Endodermal cell (in vitro differentiated cells): Measurements from ENCODE around the gene ARHGAP10. TPM values are rescaled to one million over a fixed set of nuclear protein-coding genes. Genes with fewer than 3 reads are reported as not detected.
A peak's percentile ranks its signal among the peaks of the same experiment; 100 is the strongest.

Experiments used
- DNase-seq: peaks from one replicate; pipeline ENCODE4 v3.0.0-alpha.2; 2017
- H3K27ac ChIP-seq: 2 replicates; pipeline ENCODE4 v1.5.1; 2013; ENCODE audit warnings: mild to moderate bottlenecking, low read depth, low read length, moderate library complexity
- H3K27me3 ChIP-seq: 2 replicates; pipeline ENCODE4 v1.6.1; 2013; ENCODE audit warnings: mild to moderate bottlenecking, low read length, moderate library complexity; ENCODE audit not compliant: insufficient read depth, control insufficient read depth, poor library complexity, severe bottlenecking
- H3K36me3 ChIP-seq: 2 replicates; pipeline ENCODE4 v1.7.0; 2013; ENCODE audit warnings: mild to moderate bottlenecking, low read length, moderate library complexity; ENCODE audit not compliant: control insufficient read depth, insufficient read depth
- H3K4me1 ChIP-seq: one replicate; pipeline ENCODE4 v1.7.0; 2013; ENCODE audit warnings: low read length; ENCODE audit not compliant: control insufficient read depth, insufficient read depth
- H3K4me3 ChIP-seq: 2 replicates; pipeline ENCODE4 v1.5.1; 2013; ENCODE audit warnings: mild to moderate bottlenecking, low read length, moderate library complexity
- H3K9ac ChIP-seq: 2 replicates; pipeline ENCODE4 v1.6.1; 2013; ENCODE audit warnings: mild to moderate bottlenecking, low read length, moderate library complexity; ENCODE audit not compliant: poor library complexity, severe bottlenecking; ENCODE audit errors: extremely low read depth
- H3K9me3 ChIP-seq: 2 replicates; pipeline ENCODE4 v1.6.1; 2013; ENCODE audit warnings: mild to moderate bottlenecking, low read length, moderate library complexity; ENCODE audit not compliant: control insufficient read depth
- H3K27ac Mint-ChIP-seq: 2 replicates; pipeline ENCODE4 v1.8.0; 2020; ENCODE audit warnings: mixed read lengths
- H3K27me3 Mint-ChIP-seq: 2 replicates; pipeline ENCODE4 v1.8.0; 2021; ENCODE audit warnings: mild to moderate bottlenecking, mixed read lengths; ENCODE audit not compliant: insufficient read depth
- H3K36me3 Mint-ChIP-seq: 2 replicates; pipeline ENCODE4 v1.8.0; 2020; ENCODE audit warnings: low read depth, mixed read lengths
- H3K4me1 Mint-ChIP-seq: 2 replicates; pipeline ENCODE4 v1.8.0; 2020; ENCODE audit warnings: mixed read lengths
- H3K4me3 Mint-ChIP-seq: 2 replicates; pipeline ENCODE4 v1.8.0; 2020; ENCODE audit warnings: mild to moderate bottlenecking, moderate library complexity, mixed read lengths
- H3K9me3 Mint-ChIP-seq: 2 replicates; pipeline ENCODE4 v1.8.0; 2020; ENCODE audit warnings: mild to moderate bottlenecking, mixed read lengths
- CTCF ChIP-seq: fragments of 200-600 bp; sonication (generic); conservative IDR thresholded peaks from 2 replicates; pipeline ENCODE4 v1.5.0; 2021; ENCODE audit warnings: antibody characterized with exemption, mild to moderate bottlenecking
- WGBS, 2 experiments: methylation state at CpG; one replicate each; pipeline versions ENCODE4 v1.1.5 to v1.1.7; 2013; ENCODE audit warnings: missing lambda C conversion rate in 2 of 2, mixed read lengths in 1 of 2; ENCODE audit not compliant: insufficient coverage in 1 of 2, insufficient read length in 1 of 2; 5-methylcytosine and 5-hydroxymethylcytosine counted together
- total RNA-seq, 2 donors: library from RNA; stranded (reverse); fragmentation: NEBNext Ultra II Directional in 1 of 2; extraction: Animal tissue kit (Norgen Biotek cat#: 25700) in 1 of 2; gene quantifications; 2 replicates in 1 of 2; 3 replicates in 1 of 2; pipeline ENCODE4 v1.2.1, GENCODE V29; 2021

Gene ARHGAP10
- total RNA-seq, 2 donors from 2014 or later: 9.1 to 11.8 TPM

GRCh38 chr4:148027201-148027600 is 295.3 kb downstream of the ARHGAP10 start:
- no peak for DNase-seq
- peaks cover 12% of the 10 kb centered on the region for H3K4me1 Mint-ChIP-seq
- Histone ChIP-seq H3K9ac (no peak overlapping the region), H3K4me3 (no peak overlapping the region), H3K27me3 (no peaks in the 10 kb centered on the region), H3K36me3 (no peaks in the 10 kb centered on the region), H3K4me1 (no peaks in the 10 kb centered on the region), H3K27ac (no peak overlapping the region), H3K9me3 (no peaks in the 10 kb centered on the region)
- WGBS, 2 experiments: 93 to 95% methylated on average over 7 of the region's 7 CpGs
- H3K36me3 Mint-ChIP-seq: no peaks in the 10 kb centered on the region
- no peak for TF ChIP-seq CTCF
- no peak overlapping the region for H3K4me3 Mint-ChIP-seq
- no peak overlapping the region for H3K27ac Mint-ChIP-seq
- no peaks in the 10 kb centered on the region for H3K27me3 Mint-ChIP-seq
- H3K9me3 Mint-ChIP-seq: peaks cover 12% of the 10 kb centered on the region

- Histone ChIP-seq H3K4me1 (no peaks in the 10 kb centered on the region), H3K27ac (peak overlapping the region; percentile 47), H3K9me3 (no peaks in the 10 kb centered on the region), H3K4me3 (no peak overlapping the region), H3K27me3 (no peaks in the 10 kb centered on the region), H3K36me3 (no peaks in the 10 kb centered on the region), H3K9ac (no peak overlapping the region)
- DNase-seq: no peak
- WGBS, 2 experiments: 90% methylated on average over 3 of the region's 3 CpGs; no CpG with 5 or more reads in 1 of the 2 experiments
- Mint-ChIP-seq H3K27me3 (no peaks in the 10 kb centered on the region), H3K36me3 (no peaks in the 10 kb centered on the region), H3K4me3 (no peak overlapping the region), H3K4me1 (peaks cover 7% of the 10 kb centered on the region), H3K9me3 (peaks cover 12% of the 10 kb centered on the region), H3K27ac (no peak overlapping the region)
- no peak for TF ChIP-seq CTCF
Observed at GRCh38 chr4:148029781-148030180, 297.9 kb downstream of the ARHGAP10 start.

GRCh38 chr4:148030193-148030873 is 298.4 kb downstream of the ARHGAP10 start:
- Mint-ChIP-seq H3K27ac (no peak overlapping the region), H3K4me1 (peaks cover 5% of the 10 kb centered on the region), H3K4me3 (no peak overlapping the region), H3K27me3 (no peaks in the 10 kb centered on the region), H3K36me3 (no peaks in the 10 kb centered on the region), H3K9me3 (peaks cover 12% of the 10 kb centered on the region)
- H3K9ac ChIP-seq: no peak overlapping the region
- DNase-seq: no peak
- no peak for TF ChIP-seq CTCF
- no peaks in the 10 kb centered on the region for H3K27me3 ChIP-seq
- WGBS, 2 experiments: 83% methylated on average over 2 of the region's 2 CpGs; no CpG with 5 or more reads in 1 of the 2 experiments
- no peaks in the 10 kb centered on the region for H3K9me3 ChIP-seq
- no peaks in the 10 kb centered on the region for H3K36me3 ChIP-seq
- H3K4me1 ChIP-seq: no peaks in the 10 kb centered on the region
- no peak overlapping the region for H3K4me3 ChIP-seq
- H3K27ac ChIP-seq: peak overlapping the region; percentile 47
